Esophagus muscularis mucosa (tissue), 4 donors: ENCODE measurements around the gene DNTTIP2. TPM values are rescaled to one million over a fixed set of nuclear protein-coding genes. Genes with fewer than 3 reads are reported as not detected.

Experiments used
- DNase-seq: peaks from one replicate; pipeline ENCODE4 v3.0.0-alpha.2; 2017; ENCODE audit errors: extremely low spot score
- H3K27ac ChIP-seq, 4 donors: fragments of 200-600 bp; sonication (generic); replicated peaks in 1 of 4; 1 replicate in 3 of 4; 2 replicates in 1 of 4; pipeline ENCODE4 v1.5.1; 2016 to 2019; ENCODE audit warnings: mild to moderate bottlenecking in 1 of 4
- H3K27me3 ChIP-seq, 4 donors: fragments of 200-600 bp; sonication (generic); one replicate each; pipeline versions ENCODE4 v1.5.1 to v1.6.0; 2016 to 2019
- H3K36me3 ChIP-seq, 4 donors: fragments of 200-600 bp; sonication (generic); one replicate each; pipeline ENCODE4 v1.5.1; 2016 to 2019
- H3K4me1 ChIP-seq, 4 donors: fragments of 200-600 bp; sonication (generic); one replicate each; pipeline ENCODE4 v1.5.1; 2016 to 2019
- H3K4me3 ChIP-seq, 4 donors: fragments of 200-600 bp; sonication (generic); 1 replicate in 2 of 4; 2 replicates in 2 of 4; pipeline ENCODE4 v1.5.1; 2016 to 2019; ENCODE audit warnings: mild to moderate bottlenecking in 4 of 4, moderate library complexity in 1 of 4
- H3K9me3 ChIP-seq, 4 donors: fragments of 200-600 bp; sonication (generic); 1 replicate in 3 of 4; 2 replicates in 1 of 4; pipeline ENCODE4 v1.5.1; 2016 to 2019
- EP300 ChIP-seq: sonication (generic); formaldehyde crosslinking; IDR thresholded peaks from one replicate; pipeline ENCODE4 v1.6.1; 2017; ENCODE audit warnings: antibody characterized with exemption
- POLR2A ChIP-seq: fragments of 450-650 bp; IDR thresholded peaks from one replicate; pipeline ENCODE4 v1.6.1; 2017; ENCODE audit warnings: antibody characterized with exemption, moderate library complexity, mild to moderate bottlenecking, low read depth
- POLR2AphosphoS5 ChIP-seq, 2 donors: sonication (generic); formaldehyde crosslinking; IDR thresholded peaks; one replicate each; pipeline ENCODE4 v1.6.1; 2017; ENCODE audit warnings: antibody characterized with exemption in 2 of 2
- WGBS: methylation state at CpG from one replicate; pipeline ENCODE4 v1.1.5; 2018; 5-methylcytosine and 5-hydroxymethylcytosine counted together
- intact Hi-C: fragments of 100-400 bp; cut with DNase I; formaldehyde crosslinking; loops from one replicate; pipeline ENCODE4 v1.15.1; 2023
- total RNA-seq, 4 donors: library from RNA; depleted of rRNA; stranded (reverse); fragments of >200 nt; gene quantifications; one replicate each; pipeline versions ENCODE4 v1.1.0 to v1.2.1, GENCODE V29; 2016
- TF ChIP-seq, protein P1 (sequence below), 3 experiments: fragments of 200-600 bp in 2 of 3; fragments of 450-650 bp in 1 of 3; sonication (generic) in 2 of 3; IDR thresholded peaks; one replicate each; pipeline ENCODE4 v1.5.1; 2017 to 2019; ENCODE audit warnings: antibody characterized with exemption in 3 of 3, mild to moderate bottlenecking in 2 of 3, moderate library complexity in 1 of 3

Gene DNTTIP2
- total RNA-seq, 4 donors from 2014 or later: 23.3 to 43.4 (median 31.4) TPM

DNA sequence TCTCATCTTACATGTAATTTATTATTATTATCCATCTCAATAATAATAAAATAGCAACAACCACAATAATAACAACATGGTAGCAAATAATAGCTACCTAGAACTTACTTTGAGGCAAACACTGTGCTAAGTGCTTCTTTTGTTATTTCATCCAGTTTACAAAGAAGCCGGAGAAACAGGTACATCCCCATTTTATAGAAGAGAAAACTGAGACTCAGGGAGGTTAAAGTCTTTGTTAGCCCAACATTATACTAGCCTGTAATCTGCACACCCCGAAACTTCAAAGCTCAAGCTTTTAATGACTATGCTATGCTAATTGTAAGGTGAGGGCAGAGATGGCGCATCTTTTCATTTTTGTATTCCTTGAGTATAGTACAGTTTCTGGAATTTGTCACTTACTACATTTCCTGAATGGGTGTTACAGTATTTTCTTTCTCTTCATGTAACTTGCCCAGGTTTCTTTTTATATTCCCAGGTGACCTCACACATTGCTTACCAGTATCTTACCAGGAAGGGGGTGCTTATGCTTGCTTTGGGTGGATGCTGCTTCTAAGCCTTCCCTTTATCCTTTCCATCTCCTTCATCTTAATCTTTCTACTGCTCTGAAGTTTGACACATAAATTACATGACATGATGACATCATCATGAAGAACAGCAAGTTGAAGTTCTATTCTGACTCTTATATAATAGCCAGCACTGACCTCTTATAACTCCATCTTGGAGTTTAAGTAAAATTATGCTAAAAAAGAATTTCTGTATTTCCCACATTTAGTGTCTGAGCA is 21.9 kb upstream of the DNTTIP2 start:
- intact Hi-C loops: no loop called here
- peaks cover 0 to 8% (median 3%) of the 10 kb centered on the region in 4 donors for H3K4me1 ChIP-seq

DNA sequence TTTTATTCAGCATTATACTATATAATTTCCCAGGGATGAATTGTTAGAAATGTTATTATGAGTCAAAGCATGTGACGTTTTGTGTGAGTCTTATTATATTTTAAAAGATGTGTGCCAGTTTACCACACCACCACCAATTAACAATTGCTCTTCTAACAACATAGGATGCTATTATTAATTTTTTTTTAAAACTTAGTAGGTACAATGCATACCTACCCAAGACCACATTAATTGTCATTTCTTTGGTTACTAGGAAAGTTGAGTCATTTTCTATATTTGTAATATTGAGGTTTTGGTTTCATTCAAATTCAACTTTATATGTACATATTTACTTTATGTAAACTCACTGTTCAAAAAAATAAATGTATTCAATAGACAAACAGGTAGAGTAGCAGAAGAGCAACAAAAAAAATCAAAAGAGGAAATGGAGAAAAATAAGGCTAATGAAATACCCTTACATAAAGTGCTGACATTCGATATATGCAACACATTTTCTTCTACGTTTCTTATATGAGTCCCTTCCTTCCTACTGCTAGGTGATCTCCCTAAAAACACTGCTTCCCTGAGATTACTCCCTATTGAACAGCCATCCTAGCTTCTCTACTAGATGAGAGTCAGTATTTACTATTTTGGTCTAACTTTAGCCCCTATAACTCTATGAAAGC is 20.7 kb upstream of the DNTTIP2 start:
- no peak overlapping the region for H3K27ac ChIP-seq
- WGBS: 80% methylated on average over 3 of the region's 3 CpGs
- no peaks in the 10 kb centered on the region for H3K27me3 ChIP-seq
- peaks cover 8 to 50% (median 31%) of the 10 kb centered on the region in 4 donors for H3K36me3 ChIP-seq
- no peaks in the 10 kb centered on the region for H3K9me3 ChIP-seq
- TF ChIP-seq POLR2AphosphoS5 (IDR thresholded peaks at IDR 0.05) (no peak), POLR2A (no peak), EP300 (no peak)
- TF ChIP-seq, protein P1, sequence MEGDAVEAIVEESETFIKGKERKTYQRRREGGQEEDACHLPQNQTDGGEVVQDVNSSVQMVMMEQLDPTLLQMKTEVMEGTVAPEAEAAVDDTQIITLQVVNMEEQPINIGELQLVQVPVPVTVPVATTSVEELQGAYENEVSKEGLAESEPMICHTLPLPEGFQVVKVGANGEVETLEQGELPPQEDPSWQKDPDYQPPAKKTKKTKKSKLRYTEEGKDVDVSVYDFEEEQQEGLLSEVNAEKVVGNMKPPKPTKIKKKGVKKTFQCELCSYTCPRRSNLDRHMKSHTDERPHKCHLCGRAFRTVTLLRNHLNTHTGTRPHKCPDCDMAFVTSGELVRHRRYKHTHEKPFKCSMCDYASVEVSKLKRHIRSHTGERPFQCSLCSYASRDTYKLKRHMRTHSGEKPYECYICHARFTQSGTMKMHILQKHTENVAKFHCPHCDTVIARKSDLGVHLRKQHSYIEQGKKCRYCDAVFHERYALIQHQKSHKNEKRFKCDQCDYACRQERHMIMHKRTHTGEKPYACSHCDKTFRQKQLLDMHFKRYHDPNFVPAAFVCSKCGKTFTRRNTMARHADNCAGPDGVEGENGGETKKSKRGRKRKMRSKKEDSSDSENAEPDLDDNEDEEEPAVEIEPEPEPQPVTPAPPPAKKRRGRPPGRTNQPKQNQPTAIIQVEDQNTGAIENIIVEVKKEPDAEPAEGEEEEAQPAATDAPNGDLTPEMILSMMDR (IDR thresholded peaks at IDR 0.05): no peak
- peaks cover 0 to 3% (median under 1%) of the 10 kb centered on the region in 4 donors for H3K4me1 ChIP-seq
- intact Hi-C loops: no loop called here
- H3K4me3 ChIP-seq: no peak overlapping the region
- no peak for DNase-seq

More for the DNA sequence above, 21.9 kb upstream of the DNTTIP2 start:
- WGBS: 95% methylated on average over 3 of the region's 3 CpGs
- no peak for DNase-seq
- Histone ChIP-seq H3K36me3 (peaks cover 6 to 39% (median 24%) of the 10 kb centered on the region in 4 donors), H3K9me3 (no peaks in the 10 kb centered on the region), H3K4me3 (no peak overlapping the region), H3K27ac (no peak overlapping the region), H3K27me3 (no peaks in the 10 kb centered on the region)
- TF ChIP-seq POLR2A: no peak
- TF ChIP-seq, protein P1 (IDR thresholded peaks at IDR 0.05): no peak
- TF ChIP-seq EP300: no peak
- TF ChIP-seq POLR2AphosphoS5 (IDR thresholded peaks at IDR 0.05): no peak

GRCh38 chr1:93888900-93889299 is 9.9 kb upstream of the DNTTIP2 start:
- H3K9me3 ChIP-seq: no peaks in the 10 kb centered on the region
- H3K4me1 ChIP-seq: no peaks in the 10 kb centered on the region
- H3K36me3 ChIP-seq: peaks cover 10 to 37% (median 16%) of the 10 kb centered on the region in 4 donors
- DNase-seq: no peak
- intact Hi-C loops: no loop called here
- H3K27me3 ChIP-seq: no peaks in the 10 kb centered on the region
- H3K27ac ChIP-seq: no peak overlapping the region
- no peak overlapping the region for H3K4me3 ChIP-seq
- TF ChIP-seq POLR2AphosphoS5 (IDR thresholded peaks at IDR 0.05) (no peak), EP300 (no peak), POLR2A (no peak)
- TF ChIP-seq, protein P1 (IDR thresholded peaks at IDR 0.05): no peak
- WGBS: 77% methylated on average over 6 of the region's 6 CpGs

GRCh38 chr1:93882269-93882668 is 3.3 kb upstream of the DNTTIP2 start:
- no peak overlapping the region for H3K27ac ChIP-seq
- intact Hi-C loops: no loop called here
- no peak for TF ChIP-seq POLR2A
- TF ChIP-seq, protein P1 (IDR thresholded peaks at IDR 0.05): no peak
- TF ChIP-seq POLR2AphosphoS5 (IDR thresholded peaks at IDR 0.05): no peak
- no peak for TF ChIP-seq EP300
- no peak overlapping the region for H3K4me3 ChIP-seq
- peaks cover 10 to 21% (median 18%) of the 10 kb centered on the region in 4 donors for H3K4me1 ChIP-seq
- H3K27me3 ChIP-seq: no peaks in the 10 kb centered on the region
- DNase-seq: no peak
- WGBS: 68% methylated on average over 4 of the region's 4 CpGs
- peaks cover 0 to 9% (median 6%) of the 10 kb centered on the region in 4 donors for H3K36me3 ChIP-seq
- no peaks in the 10 kb centered on the region for H3K9me3 ChIP-seq
